Ishikawa (cell line): ENCODE measurements around the gene BTAF1.

Experiments
- CEBPB ChIP-seq: IDR thresholded peaks from 2 replicates; pipeline ENCODE4 v1.6.1; 2012
- EP300 ChIP-seq: IDR thresholded peaks from 2 replicates; pipeline ENCODE4 v1.6.1; 2012; ENCODE audit warnings: borderline replicate concordance
- NFIC ChIP-seq: IDR thresholded peaks from 2 replicates; pipeline ENCODE4 v1.6.1; 2012
- RAD21 ChIP-seq: IDR thresholded peaks from 2 replicates; pipeline ENCODE4 v1.6.1; 2012; ENCODE audit warnings: low read depth
- TAF1 ChIP-seq: IDR thresholded peaks from 2 replicates; pipeline ENCODE4 v1.6.1; 2012; ENCODE audit warnings: low read depth, mild to moderate bottlenecking
- YY1 ChIP-seq: IDR thresholded peaks from 2 replicates; pipeline ENCODE4 v1.6.1; 2012; ENCODE audit warnings: low read depth
- TF ChIP-seq, protein P1 (sequence below): IDR thresholded peaks from 2 replicates; pipeline ENCODE4 v1.6.1; 2012

DNA sequence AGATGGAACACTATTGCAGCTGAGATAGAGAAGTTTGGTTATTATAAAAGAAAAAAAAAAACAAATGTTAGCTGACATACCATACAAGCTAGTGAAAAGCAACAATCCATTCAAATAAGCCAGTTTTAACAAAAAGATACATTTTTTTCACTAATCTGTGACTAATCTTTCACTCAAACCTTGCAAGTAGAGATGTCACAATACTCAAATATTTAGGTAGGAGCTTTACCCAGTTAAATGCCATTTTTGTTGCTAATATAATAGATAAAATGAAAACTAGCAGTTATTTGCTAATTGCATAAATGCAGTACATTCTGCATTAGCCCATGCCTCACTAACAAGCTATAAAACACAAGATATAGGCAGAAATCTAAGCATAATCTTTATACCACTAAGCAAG is 123.6 kb downstream of the BTAF1 start:
- TF ChIP-seq RAD21 = no peak
- TF ChIP-seq EP300 = no peak
- TF ChIP-seq CEBPB = no peak
- TF ChIP-seq, protein P1, sequence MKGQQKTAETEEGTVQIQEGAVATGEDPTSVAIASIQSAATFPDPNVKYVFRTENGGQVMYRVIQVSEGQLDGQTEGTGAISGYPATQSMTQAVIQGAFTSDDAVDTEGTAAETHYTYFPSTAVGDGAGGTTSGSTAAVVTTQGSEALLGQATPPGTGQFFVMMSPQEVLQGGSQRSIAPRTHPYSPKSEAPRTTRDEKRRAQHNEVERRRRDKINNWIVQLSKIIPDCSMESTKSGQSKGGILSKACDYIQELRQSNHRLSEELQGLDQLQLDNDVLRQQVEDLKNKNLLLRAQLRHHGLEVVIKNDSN = no peak
- no peak for TF ChIP-seq NFIC
- no peak for TF ChIP-seq YY1
- TF ChIP-seq TAF1 = no peak
